H1 (cell line): ENCODE measurements around the gene ANKH. TPM values are rescaled to one million over a fixed set of nuclear protein-coding genes. Genes with fewer than 3 reads are reported as not detected.

ENCODE experiments used
- CTCF ChIA-PET: fragments of 300-600 bp; sonication (Branson Sonifier 250); formaldehyde crosslinking; loops from one replicate; lab custom pipeline; 2021; ENCODE audit not compliant: partially characterized antibody; lab: Charles Lee
- POLR2A ChIA-PET: fragments of 300-600 bp; sonication (Branson Sonifier 250); formaldehyde crosslinking; loops from one replicate; lab custom pipeline; 2021; ENCODE audit warnings: inconsistent platforms; ENCODE audit not compliant: partially characterized antibody; lab: Charles Lee
- DNase-seq, 2 experiments: peaks; one replicate each; pipeline versions ENCODE4 v3.0.0 to v3.0.0-alpha.2; 2010 to 2022; ENCODE audit warnings: low spot score in 2 of 2, low read depth in 1 of 2, mixed read lengths in 1 of 2
- FAIRE-seq: peaks from 2 replicates; lab custom pipeline; 2011; peaks lifted over from hg19 to GRCh38; lab: Jason Lieb, UNC
- H2AFZ ChIP-seq: 2 replicates; pipeline ENCODE4 v1.8.1; 2012; ENCODE audit warnings: low read length, inconsistent platforms
- H2AK5ac ChIP-seq: 2 replicates; pipeline ENCODE4 v1.6.1; 2013; ENCODE audit warnings: low read depth, low read length
- H2BK120ac ChIP-seq: replicated peaks from 2 replicates; pipeline ENCODE3; 2013; ENCODE audit warnings: low read depth, low read length, inconsistent platforms
- H2BK12ac ChIP-seq: 2 replicates; pipeline ENCODE4 v1.6.1; 2013; ENCODE audit warnings: low read depth, low read length
- H2BK15ac ChIP-seq: 2 replicates; pipeline ENCODE4 v1.6.1; 2013; ENCODE audit warnings: low read length
- H2BK20ac ChIP-seq: 2 replicates; pipeline ENCODE4 v1.6.1; 2013; ENCODE audit warnings: low read length
- H2BK5ac ChIP-seq: 2 replicates; pipeline ENCODE4 v1.6.1; 2013; ENCODE audit warnings: low read depth, low read length
- H3K14ac ChIP-seq: 2 replicates; pipeline ENCODE4 v1.6.1; 2013; ENCODE audit warnings: inconsistent platforms; ENCODE audit not compliant: insufficient read length
- H3K18ac ChIP-seq: 2 replicates; pipeline ENCODE4 v1.6.1; 2013; ENCODE audit warnings: low read length; ENCODE audit errors: extremely low read depth
- H3K23ac ChIP-seq: 2 replicates; pipeline ENCODE4 v1.6.1; 2013; ENCODE audit warnings: inconsistent platforms; ENCODE audit not compliant: insufficient read length
- H3K23me2 ChIP-seq: 2 replicates; pipeline ENCODE4 v1.6.1; 2013; ENCODE audit warnings: low read depth, low read length
- H3K27ac ChIP-seq: 2 replicates; pipeline ENCODE4 v1.6.1; 2011; ENCODE audit warnings: low read depth, low read length, inconsistent platforms
- H3K27me3 ChIP-seq, 4 experiments: replicated peaks in 1 of 4; 1 replicate in 1 of 4; 2 replicates in 3 of 4; pipeline versions ENCODE4 v1.6.1 to v1.8.1; 2011 to 2013; ENCODE audit warnings: low read length in 3 of 4, mild to moderate bottlenecking in 3 of 4, inconsistent platforms in 2 of 4, mixed read lengths in 2 of 4, moderate library complexity in 1 of 4; ENCODE audit not compliant: control insufficient read depth in 3 of 4, insufficient read depth in 3 of 4; ENCODE audit errors: extremely low read depth in 1 of 4
- H3K36me3 ChIP-seq, 4 experiments: 2 replicates each; pipeline versions ENCODE4 v1.6.1 to v1.8.1; 2011 to 2013; ENCODE audit warnings: mild to moderate bottlenecking in 4 of 4, low read length in 3 of 4, moderate library complexity in 2 of 4, control low read depth in 1 of 4, inconsistent platforms in 1 of 4; ENCODE audit not compliant: insufficient read depth in 4 of 4, control insufficient read depth in 2 of 4
- H3K4ac ChIP-seq: replicated peaks from 2 replicates; pipeline ENCODE3; 2013; ENCODE audit warnings: low read length, low read depth, mixed read lengths, inconsistent platforms; ENCODE audit not compliant: insufficient read length
- H3K4me1 ChIP-seq, 4 experiments: replicated peaks in 1 of 4; 1 replicate in 1 of 4; 2 replicates in 3 of 4; pipeline versions ENCODE4 v1.6.1 to v1.8.1; 2011 to 2013; ENCODE audit warnings: low read length in 3 of 4, inconsistent platforms in 2 of 4, mixed read lengths in 1 of 4; ENCODE audit not compliant: insufficient read depth in 4 of 4, control insufficient read depth in 3 of 4
- H3K4me2 ChIP-seq, 2 experiments: 2 replicates each; pipeline versions ENCODE4 v1.6.1 to v1.8.1; 2011 to 2013; ENCODE audit warnings: low read depth in 2 of 2, low read length in 2 of 2, control low read depth in 1 of 2, inconsistent platforms in 1 of 2, mild to moderate bottlenecking in 1 of 2; ENCODE audit not compliant: insufficient read depth in 1 of 2
- H3K4me3 ChIP-seq, 4 experiments: fragments of 200-600, 300-600 bp in 1 of 4; sonication (generic), shearing (Covaris generic), sonication (Bioruptor Twin) in 1 of 4; 2 replicates each; pipeline versions ENCODE4 v1.5.1 to v1.8.1; 2011 to 2016; ENCODE audit warnings: low read length in 4 of 4, low read depth in 3 of 4, control low read depth in 2 of 4, inconsistent platforms in 2 of 4, mild to moderate bottlenecking in 2 of 4, mixed read lengths in 1 of 4, moderate library complexity in 1 of 4; ENCODE audit not compliant: insufficient read depth in 2 of 4; ENCODE audit errors: extremely low read depth in 1 of 4
- H3K56ac ChIP-seq: replicated peaks from 2 replicates; pipeline ENCODE3; 2013; ENCODE audit warnings: low read depth, mild to moderate bottlenecking, mixed read lengths, low read length, inconsistent platforms; ENCODE audit not compliant: insufficient read length
- H3K79me1 ChIP-seq: 2 replicates; pipeline ENCODE4 v1.6.1; 2013; ENCODE audit warnings: low read depth, low read length, control low read depth
- H3K79me2 ChIP-seq, 2 experiments: 2 replicates each; pipeline versions ENCODE4 v1.6.1 to v1.8.1; 2012 to 2013; ENCODE audit warnings: low read length in 2 of 2, mild to moderate bottlenecking in 2 of 2, inconsistent platforms in 1 of 2; ENCODE audit not compliant: insufficient read depth in 2 of 2, control insufficient read depth in 1 of 2
- H3K9ac ChIP-seq, 4 experiments: replicated peaks in 1 of 4; 1 replicate in 1 of 4; 2 replicates in 3 of 4; pipeline versions ENCODE4 v1.6.1 to v1.8.1; 2011 to 2013; ENCODE audit warnings: low read depth in 3 of 4, low read length in 3 of 4, control low read depth in 2 of 4, mild to moderate bottlenecking in 2 of 4, moderate library complexity in 2 of 4, inconsistent platforms in 1 of 4; ENCODE audit errors: extremely low read depth in 1 of 4
- H3K9me3 ChIP-seq, 2 experiments: 2 replicates each; pipeline versions ENCODE4 v1.6.1 to v1.8.1; 2012 to 2013; ENCODE audit warnings: mild to moderate bottlenecking in 2 of 2, moderate library complexity in 2 of 2, control low read depth in 1 of 2, inconsistent platforms in 1 of 2, low read depth in 1 of 2, low read length in 1 of 2, mixed read lengths in 1 of 2; ENCODE audit not compliant: insufficient read depth in 2 of 2
- H4K20me1 ChIP-seq, 2 experiments: replicated peaks in 1 of 2; 2 replicates each; pipeline versions ENCODE3 to v1.8.1; 2011 to 2013; ENCODE audit warnings: inconsistent platforms in 2 of 2, low read length in 2 of 2, mild to moderate bottlenecking in 1 of 2; ENCODE audit not compliant: insufficient read depth in 2 of 2, control insufficient read depth in 1 of 2
- H4K5ac ChIP-seq: 2 replicates; pipeline ENCODE4 v1.6.1; 2013; ENCODE audit warnings: low read length, low read depth, mixed read lengths, inconsistent platforms; ENCODE audit not compliant: insufficient read length
- H4K8ac ChIP-seq: 2 replicates; pipeline ENCODE4 v1.8.0; 2013; ENCODE audit warnings: mild to moderate bottlenecking, moderate library complexity, low read length, inconsistent platforms; ENCODE audit not compliant: insufficient read depth; ENCODE audit errors: extremely low read depth
- H4K91ac ChIP-seq: replicated peaks from 2 replicates; pipeline ENCODE3; 2013; ENCODE audit warnings: low read length, mixed read lengths, inconsistent platforms; ENCODE audit not compliant: insufficient read length
- ASH2L ChIP-seq: fragments of 200-600, 300-600 bp; sonication (generic); IDR thresholded peaks from one replicate; pipeline ENCODE4 v1.7.1; 2017; ENCODE audit warnings: low read length
- BACH1 ChIP-seq: IDR thresholded peaks from 2 replicates; pipeline ENCODE4 v1.6.1; 2012; ENCODE audit warnings: low read length, improper control_type of control experiment
- HDAC6 ChIP-seq: IDR thresholded peaks from one replicate; pipeline ENCODE4 v1.7.1; 2012; ENCODE audit warnings: low read depth, mild to moderate bottlenecking, inconsistent platforms, low read length, moderate library complexity
- KDM1A ChIP-seq: fragments of 200-600, 300-600 bp; sonication (generic); IDR thresholded peaks from 2 replicates; pipeline ENCODE4 v1.7.1; 2016; ENCODE audit warnings: mild to moderate bottlenecking, low read length, borderline replicate concordance
- RBBP5 ChIP-seq: IDR thresholded peaks from 2 replicates; pipeline ENCODE4 v1.7.1; 2012; ENCODE audit warnings: low read depth, mild to moderate bottlenecking, inconsistent platforms, low read length, moderate library complexity, borderline replicate concordance
- RFX5 ChIP-seq: IDR thresholded peaks from 2 replicates; pipeline ENCODE4 v1.6.1; 2011; ENCODE audit warnings: low read depth, low read length, improper control_type of control experiment, borderline replicate concordance
- SP1 ChIP-seq: IDR thresholded peaks from 2 replicates; pipeline ENCODE4 v1.6.1; 2011; ENCODE audit warnings: low read depth, low read length
- TEAD4 ChIP-seq: IDR thresholded peaks from 2 replicates; pipeline ENCODE4 v1.6.1; 2012; ENCODE audit warnings: low read depth, low read length, inconsistent platforms, mixed read lengths
- WGBS, 2 experiments: shearing (Covaris generic) in 1 of 2; methylation state at CpG; one replicate each; pipeline versions ENCODE4 v1.1.6 to v1.1.7; 2013 to 2015; ENCODE audit warnings: low lambda C conversion rate in 2 of 2, mixed read lengths in 2 of 2, inconsistent platforms in 1 of 2, low coverage in 1 of 2, missing lambda C conversion rate in 1 of 2; ENCODE audit not compliant: insufficient replicate concordance in 2 of 2, insufficient coverage in 1 of 2, insufficient read length in 1 of 2; ENCODE audit errors: extremely low coverage in 1 of 2, missing lambda C conversion rate in 1 of 2; 5-methylcytosine and 5-hydroxymethylcytosine counted together
- polyA plus RNA-seq, 7 experiments: library from polyadenylated mRNA; depleted of rRNA in 3 of 7; stranded (reverse) in 5 of 7; unstranded in 2 of 7; fragments of >200 nt in 5 of 7; fragments of 200-250 nt in 2 of 7; gene quantifications; 1 replicate in 5 of 7; 2 replicates in 1 of 7; 4 replicates in 1 of 7; pipeline versions ENCODE4 v1.2.1 to v1.2.3, GENCODE V29; 2011 to 2013; ENCODE audit warnings: missing spikeins in 2 of 7, mixed read lengths in 2 of 7
- total RNA-seq: library from RNA; stranded (reverse); fragmentation: NEBNext Ultra II Directional; extraction: Animal tissue kit (Norgen Biotek cat#: 25700); gene quantifications from 2 replicates; pipeline ENCODE4 v1.2.1, GENCODE V29; 2021
- TF ChIP-seq, protein P1 (sequence below): IDR thresholded peaks from 2 replicates; pipeline ENCODE4 v1.6.1; 2011; ENCODE audit warnings: low read length, improper control_type of control experiment
- TF ChIP-seq, protein P2 (sequence below): IDR thresholded peaks from 2 replicates; pipeline ENCODE4 v1.6.1; 2012; ENCODE audit warnings: low read length, inconsistent platforms

The ANKH gene
- total and polyA plus RNA-seq, 2 of the 8 experiments (the other 6 are each of a cell fraction or from before 2014, with no cell fraction given) = 5.3 to 13.0 TPM

DNA sequence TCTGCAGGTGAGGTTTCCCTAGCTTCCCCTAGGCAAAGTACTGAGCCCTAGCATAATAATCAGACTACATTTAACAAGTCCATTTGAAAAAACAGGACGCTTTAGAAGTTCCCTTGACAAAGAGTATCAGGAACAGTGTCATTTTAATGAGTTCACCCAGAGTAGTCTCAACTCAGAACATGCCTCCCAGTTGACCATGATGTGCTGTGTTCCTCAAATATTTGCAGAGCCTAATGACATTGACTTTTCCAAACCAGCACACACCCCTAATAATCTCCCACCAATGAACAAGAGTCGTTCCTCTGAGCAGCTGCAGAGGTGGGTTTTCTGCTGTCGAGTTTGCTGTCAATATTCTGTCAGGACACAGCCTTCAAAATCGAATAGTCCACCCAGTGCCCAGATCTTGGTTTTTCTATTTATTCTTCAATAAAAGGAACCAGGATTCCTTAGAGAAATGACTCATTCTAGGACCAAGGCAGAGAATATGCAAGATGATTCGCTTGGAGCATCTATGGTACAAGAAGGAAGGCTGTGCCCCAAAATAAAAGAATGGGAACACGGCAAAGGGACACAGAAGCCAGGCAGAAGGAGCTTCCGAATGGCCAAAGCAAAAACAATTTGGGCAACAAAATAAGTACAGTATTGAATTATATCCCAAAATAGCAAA, 149.5 kb downstream of the ANKH start:
- ChIA-PET POLR2A (no interaction called here), CTCF (interaction anchor here (0.6 to 2.4 kb wide), 7 partner anchors 10 to 883 kb away, joined by 3 to 7 read pairs (median 4); no protein-coding TSS in a partner anchor)
- Histone ChIP-seq H2BK5ac (no peak overlapping the region), H3K4me3 (no peak overlapping the region), H2BK120ac (no peak overlapping the region), H3K27me3 (no peaks in the 10 kb centered on the region; a peak in 2 of 7 replicates), H3K14ac (no peak overlapping the region), H2AFZ (no peak overlapping the region), H3K18ac (no peak overlapping the region), H4K5ac (no peak overlapping the region), H3K79me1 (no peaks in the 10 kb centered on the region), H2BK12ac (no peak overlapping the region), H3K23ac (no peak overlapping the region), H2BK20ac (no peak overlapping the region), H3K36me3 (no peaks in the 10 kb centered on the region), H4K20me1 (no peaks in the 10 kb centered on the region), H3K27ac (no peak overlapping the region), H3K56ac (no peak overlapping the region), H3K79me2 (no peaks in the 10 kb centered on the region), H3K4ac (no peak overlapping the region), H3K9ac (no peak overlapping the region), H2AK5ac (no peak overlapping the region), H3K23me2 (no peaks in the 10 kb centered on the region), H3K4me1 (peaks cover 2 to 5% (median 3%) of the 10 kb centered on the region in 4 experiments; a peak in 5 of 7 replicates), H4K91ac (no peak overlapping the region), H4K8ac (no peak overlapping the region), H3K4me2 (no peak overlapping the region), H3K9me3 (no peaks in the 10 kb centered on the region), H2BK15ac (no peak overlapping the region)
- WGBS, 2 experiments = 92% methylated on average over 7 of the region's 7 CpGs; no CpG with 5 or more reads in 1 of the 2 experiments
- no peak for FAIRE-seq
- no peak for DNase-seq
- no peak for TF ChIP-seq BACH1
- no peak for TF ChIP-seq RBBP5
- no peak for TF ChIP-seq ASH2L
- TF ChIP-seq, protein P1, sequence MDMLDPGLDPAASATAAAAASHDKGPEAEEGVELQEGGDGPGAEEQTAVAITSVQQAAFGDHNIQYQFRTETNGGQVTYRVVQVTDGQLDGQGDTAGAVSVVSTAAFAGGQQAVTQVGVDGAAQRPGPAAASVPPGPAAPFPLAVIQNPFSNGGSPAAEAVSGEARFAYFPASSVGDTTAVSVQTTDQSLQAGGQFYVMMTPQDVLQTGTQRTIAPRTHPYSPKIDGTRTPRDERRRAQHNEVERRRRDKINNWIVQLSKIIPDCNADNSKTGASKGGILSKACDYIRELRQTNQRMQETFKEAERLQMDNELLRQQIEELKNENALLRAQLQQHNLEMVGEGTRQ = no peak
- no peak for TF ChIP-seq KDM1A
- no peak for TF ChIP-seq TEAD4
- TF ChIP-seq, protein P2, sequence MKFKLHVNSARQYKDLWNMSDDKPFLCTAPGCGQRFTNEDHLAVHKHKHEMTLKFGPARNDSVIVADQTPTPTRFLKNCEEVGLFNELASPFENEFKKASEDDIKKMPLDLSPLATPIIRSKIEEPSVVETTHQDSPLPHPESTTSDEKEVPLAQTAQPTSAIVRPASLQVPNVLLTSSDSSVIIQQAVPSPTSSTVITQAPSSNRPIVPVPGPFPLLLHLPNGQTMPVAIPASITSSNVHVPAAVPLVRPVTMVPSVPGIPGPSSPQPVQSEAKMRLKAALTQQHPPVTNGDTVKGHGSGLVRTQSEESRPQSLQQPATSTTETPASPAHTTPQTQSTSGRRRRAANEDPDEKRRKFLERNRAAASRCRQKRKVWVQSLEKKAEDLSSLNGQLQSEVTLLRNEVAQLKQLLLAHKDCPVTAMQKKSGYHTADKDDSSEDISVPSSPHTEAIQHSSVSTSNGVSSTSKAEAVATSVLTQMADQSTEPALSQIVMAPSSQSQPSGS = no peak
- TF ChIP-seq RFX5 = no peak
- TF ChIP-seq SP1 = no peak
- TF ChIP-seq HDAC6 = no peak
